Testis (tissue), 2 donors: Measurements from ENCODE around the gene CD96.

ENCODE experiments used
- CTCF ChIP-seq, 3 experiments: fragments of 450-650 bp in 2 of 3; fragments of 200-600 bp in 1 of 3; sonication (generic) in 1 of 3; IDR thresholded peaks; one replicate each; pipeline ENCODE4 v1.5.1; 2016 to 2019; ENCODE audit warnings: antibody characterized with exemption in 3 of 3, mild to moderate bottlenecking in 2 of 3, moderate library complexity in 1 of 3
- POLR2A ChIP-seq: fragments of 450-650 bp; IDR thresholded peaks from one replicate; pipeline ENCODE4 v1.6.1; 2017; ENCODE audit warnings: antibody characterized with exemption, mild to moderate bottlenecking, moderate library complexity

- TF ChIP-seq CTCF (IDR thresholded peaks at IDR 0.05), result no peak
- TF ChIP-seq POLR2A, result no peak
Observed at GRCh38 chr3:111666041-111666735, 124.2 kb downstream of the CD96 start.
